ENCODE data around the gene CZIB. TPM values are rescaled to one million over a fixed set of nuclear protein-coding genes. Genes with fewer than 3 reads are reported as not detected.

The CZIB gene
- total and polyA plus RNA-seq, 2 of the 13 experiments (the other 11 are each of a cell fraction or from before 2014, with no cell fraction given) = 49.2 to 67.0 TPM

GRCh38 chr1:53183095-53183990, 37.1 kb downstream of the CZIB start (continued):
- peak; percentile 74 for TF ChIP-seq ZHX2 (IDR thresholded peaks at IDR 0.05; ENCODE audit: low read depth)
- no peak for TF ChIP-seq ZHX2 (CRISPR knock-in tag; IDR thresholded peaks at IDR 0.05; ENCODE audit: borderline replicate concordance)
- TF ChIP-seq MBNL3 (CRISPR knock-in tag; conservative IDR thresholded peaks at IDR 0.05) = no peak
- TF ChIP-seq ZNF33A (CRISPR knock-in tag; IDR thresholded peaks at IDR 0.05; ENCODE audit: borderline replicate concordance) = no peak
- no peak for TF ChIP-seq ZNF451 (CRISPR knock-in tag; IDR thresholded peaks at IDR 0.05)
- no peak for TF ChIP-seq ZNF354B (CRISPR knock-in tag; IDR thresholded peaks at IDR 0.05)
- peak; percentile 31; the same call in 1 of the 2 replicates for TF ChIP-seq MTA1 (CRISPR knock-in tag; IDR thresholded peaks at IDR 0.05; ENCODE audit: borderline replicate concordance)
- TF ChIP-seq GLMP (CRISPR knock-in tag; IDR thresholded peaks at IDR 0.05; ENCODE audit: borderline replicate concordance) = no peak
- TF ChIP-seq CHD4 (IDR thresholded peaks at IDR 0.05; ENCODE audit: borderline replicate concordance, low read length) = no peak
- peak; percentile 55; the same call in 1 of the 2 replicates for TF ChIP-seq ZNF556 (CRISPR knock-in tag; IDR thresholded peaks at IDR 0.05; ENCODE audit: borderline replicate concordance)
- TF ChIP-seq POGZ (CRISPR knock-in tag; IDR thresholded peaks at IDR 0.05) = peak; percentile 66
- no peak for TF ChIP-seq MTF1 (CRISPR knock-in tag; IDR thresholded peaks at IDR 0.05)
- no peak; the same call in 1 of the 2 replicates for TF ChIP-seq ZKSCAN8 (CRISPR knock-in tag; IDR thresholded peaks at IDR 0.05; ENCODE audit: borderline replicate concordance)
- TF ChIP-seq ZNF124 (CRISPR knock-in tag; IDR thresholded peaks at IDR 0.05) = peak; percentile 70; the same call in 1 of the 2 replicates
- peak; percentile 63; the same call in 1 of the 2 replicates for TF ChIP-seq TFAP4 (IDR thresholded peaks at IDR 0.05; ENCODE audit: borderline replicate concordance, low read depth)
- peak; percentile 87 for TF ChIP-seq ZNF232 (CRISPR knock-in tag; IDR thresholded peaks at IDR 0.05; ENCODE audit: borderline replicate concordance)
- TF ChIP-seq ZNF775 (CRISPR knock-in tag; IDR thresholded peaks at IDR 0.05; ENCODE audit: borderline replicate concordance) = no peak
- no peak for TF ChIP-seq HNRNPH1 (optimal IDR thresholded peaks at IDR 0.05; ENCODE audit: low read depth, low read length)
- no peak for TF ChIP-seq TOPORS (CRISPR knock-in tag; IDR thresholded peaks at IDR 0.05)
- TF ChIP-seq AHR (CRISPR knock-in tag; IDR thresholded peaks at IDR 0.05) = no peak
- TF ChIP-seq PLSCR1 (CRISPR knock-in tag; IDR thresholded peaks at IDR 0.05; ENCODE audit: borderline replicate concordance) = no peak

Measured in HepG2 (cell line).